ENCODE measurements around the gene ERO1A.

Gene ERO1A

DNA sequence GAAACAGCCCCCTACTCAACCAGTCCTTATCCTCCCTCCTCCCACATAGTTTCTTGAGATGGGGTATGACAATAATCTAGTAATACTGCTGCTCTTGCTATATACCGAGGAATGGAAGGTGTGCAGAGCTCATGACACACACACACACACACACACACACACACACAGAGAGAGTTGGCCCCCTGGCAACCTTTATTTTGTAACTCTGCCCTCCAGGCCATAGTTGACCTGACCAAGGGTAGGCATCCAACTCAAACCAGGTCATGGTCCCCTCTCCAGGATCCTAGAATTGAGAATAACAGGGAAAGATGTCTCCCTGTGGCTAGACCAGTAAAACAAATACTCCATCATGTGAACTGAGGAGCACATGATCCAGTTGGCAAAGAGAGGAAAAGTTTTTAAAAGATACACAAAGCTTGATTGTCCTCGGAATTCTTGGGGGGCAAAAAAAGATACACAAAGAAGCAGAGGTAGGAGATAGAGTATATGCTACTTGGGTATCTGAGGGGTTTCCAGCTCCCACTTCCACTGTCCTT is 11.3 kb downstream of the ERO1A start:
- TF ChIP-seq, protein P1, sequence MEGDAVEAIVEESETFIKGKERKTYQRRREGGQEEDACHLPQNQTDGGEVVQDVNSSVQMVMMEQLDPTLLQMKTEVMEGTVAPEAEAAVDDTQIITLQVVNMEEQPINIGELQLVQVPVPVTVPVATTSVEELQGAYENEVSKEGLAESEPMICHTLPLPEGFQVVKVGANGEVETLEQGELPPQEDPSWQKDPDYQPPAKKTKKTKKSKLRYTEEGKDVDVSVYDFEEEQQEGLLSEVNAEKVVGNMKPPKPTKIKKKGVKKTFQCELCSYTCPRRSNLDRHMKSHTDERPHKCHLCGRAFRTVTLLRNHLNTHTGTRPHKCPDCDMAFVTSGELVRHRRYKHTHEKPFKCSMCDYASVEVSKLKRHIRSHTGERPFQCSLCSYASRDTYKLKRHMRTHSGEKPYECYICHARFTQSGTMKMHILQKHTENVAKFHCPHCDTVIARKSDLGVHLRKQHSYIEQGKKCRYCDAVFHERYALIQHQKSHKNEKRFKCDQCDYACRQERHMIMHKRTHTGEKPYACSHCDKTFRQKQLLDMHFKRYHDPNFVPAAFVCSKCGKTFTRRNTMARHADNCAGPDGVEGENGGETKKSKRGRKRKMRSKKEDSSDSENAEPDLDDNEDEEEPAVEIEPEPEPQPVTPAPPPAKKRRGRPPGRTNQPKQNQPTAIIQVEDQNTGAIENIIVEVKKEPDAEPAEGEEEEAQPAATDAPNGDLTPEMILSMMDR (IDR thresholded peaks at IDR 0.05): no peak
- no peak for DNase-seq (ENCODE audit: low spot score)
- no peak overlapping the region for H3K4me3 ChIP-seq
- no peak overlapping the region for H3K27ac ChIP-seq

DNA sequence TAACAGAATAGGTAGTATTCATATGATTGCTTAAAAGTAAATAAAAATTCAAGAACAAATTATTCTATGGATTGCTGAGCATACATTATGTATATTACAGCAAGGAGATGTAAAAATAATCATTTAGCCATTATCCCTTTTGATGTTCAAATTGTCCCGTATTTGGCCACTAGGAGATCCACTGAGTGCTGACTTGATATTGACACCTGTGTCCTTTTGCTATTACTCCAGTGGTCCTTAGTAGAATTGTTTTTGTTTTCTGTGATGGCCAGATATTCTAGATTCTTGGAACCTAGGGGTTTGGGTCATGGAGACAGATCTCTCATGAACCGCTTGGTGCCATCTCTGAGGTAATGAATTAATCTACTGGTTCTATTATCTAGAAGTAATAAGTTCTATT is 16.8 kb downstream of the ERO1A start:
- TF ChIP-seq, protein P1 (IDR thresholded peaks at IDR 0.05): no peak
- Histone ChIP-seq H3K4me3 (no peak overlapping the region), H3K27ac (no peak overlapping the region)
- no peak for DNase-seq (ENCODE audit: low spot score)

GRCh38 chr14:52663850-52664249 is 31.5 kb downstream of the ERO1A start:
- no peak overlapping the region for H3K4me3 ChIP-seq
- TF ChIP-seq, protein P1 (IDR thresholded peaks at IDR 0.05): no peak
- no peak for DNase-seq (ENCODE audit: low spot score)
- H3K27ac ChIP-seq: no peak overlapping the region

DNA sequence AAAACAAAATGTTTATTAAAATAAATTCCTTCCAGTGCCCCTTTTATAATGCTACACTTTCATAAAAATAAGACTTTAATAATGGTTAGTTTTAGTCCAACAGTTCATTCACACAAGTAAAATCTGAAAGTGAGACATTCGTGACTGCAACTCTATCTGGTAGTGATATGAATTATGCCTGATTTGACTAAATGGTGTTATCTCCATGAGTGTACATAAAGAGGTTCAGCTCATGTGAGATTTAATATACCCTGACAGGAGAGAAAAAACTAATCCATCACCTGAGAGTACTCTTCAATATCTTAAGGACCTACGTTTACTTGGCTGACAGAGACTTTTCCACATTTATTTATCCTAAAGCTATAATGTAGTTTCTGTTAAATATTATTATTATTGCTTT is 34.0 kb downstream of the ERO1A start:
- Histone ChIP-seq H3K27ac (no peak overlapping the region), H3K4me3 (no peak overlapping the region)
- DNase-seq (ENCODE audit: low spot score): no peak
- TF ChIP-seq, protein P1 (IDR thresholded peaks at IDR 0.05): no peak

GRCh38 chr14:52660832-52661231 is 34.5 kb downstream of the ERO1A start:
- Histone ChIP-seq H3K4me3 (no peak overlapping the region), H3K27ac (no peak overlapping the region)
- TF ChIP-seq, protein P1 (IDR thresholded peaks at IDR 0.05): no peak
- no peak for DNase-seq (ENCODE audit: low spot score)

DNA sequence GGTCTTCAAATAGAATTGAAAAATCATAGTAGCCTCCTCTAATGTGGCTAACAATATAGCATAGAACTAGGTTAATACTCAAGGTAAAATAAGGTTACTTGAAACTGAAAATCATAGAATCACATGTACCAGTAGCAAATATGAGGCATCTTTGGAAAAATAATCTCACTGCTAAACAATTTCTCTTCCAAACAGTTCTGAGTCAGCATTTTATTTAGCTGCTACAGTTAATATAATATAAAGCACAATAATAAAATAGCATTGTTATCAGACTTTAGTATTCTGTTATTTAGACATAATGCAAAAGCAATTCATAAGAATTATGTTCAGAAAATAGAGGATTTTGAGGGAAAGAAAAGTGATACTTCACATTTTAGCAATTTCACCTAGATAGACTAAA is 35.0 kb downstream of the ERO1A start:
- DNase-seq (ENCODE audit: low spot score): no peak
- TF ChIP-seq, protein P1 (IDR thresholded peaks at IDR 0.05): no peak
- Histone ChIP-seq H3K27ac (no peak overlapping the region), H3K4me3 (no peak overlapping the region)

- TF ChIP-seq, protein P1 (IDR thresholded peaks at IDR 0.05): no peak
- DNase-seq (ENCODE audit: low spot score): no peak
- H3K27ac ChIP-seq: no peak overlapping the region
- H3K4me3 ChIP-seq: no peak overlapping the region
Observed at GRCh38 chr14:52656905-52657304, 38.5 kb downstream of the ERO1A start.
